LNCAP (cell line): ENCODE results near the gene ZBTB20.

ENCODE experiments used
- TF ChIP-seq, protein P1 (sequence below): fragments of 450-650 bp; IDR thresholded peaks from 2 replicates; pipeline ENCODE4 v1.5.1; 2017; ENCODE audit warnings: mild to moderate bottlenecking

The ZBTB20 gene

DNA sequence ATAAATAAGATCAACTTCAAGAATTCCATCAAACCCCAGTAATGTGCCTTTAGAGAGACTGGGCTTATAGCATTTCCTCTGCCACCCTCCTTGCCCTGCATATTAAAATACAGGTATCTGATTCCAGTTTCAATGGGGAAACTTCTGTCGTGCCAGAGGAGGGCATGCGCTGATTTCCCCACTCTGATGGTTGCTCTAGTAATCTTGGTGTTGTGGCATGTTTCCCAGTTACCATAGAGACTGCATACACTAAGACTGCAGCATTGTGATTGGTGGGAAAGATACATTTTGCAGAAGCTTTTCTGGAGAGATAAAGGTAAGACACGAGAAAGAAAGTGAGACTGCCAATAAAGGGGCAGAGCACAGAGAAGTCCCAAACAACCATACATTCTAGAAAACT is 627.7 kb downstream of the ZBTB20 start:
- TF ChIP-seq, protein P1, sequence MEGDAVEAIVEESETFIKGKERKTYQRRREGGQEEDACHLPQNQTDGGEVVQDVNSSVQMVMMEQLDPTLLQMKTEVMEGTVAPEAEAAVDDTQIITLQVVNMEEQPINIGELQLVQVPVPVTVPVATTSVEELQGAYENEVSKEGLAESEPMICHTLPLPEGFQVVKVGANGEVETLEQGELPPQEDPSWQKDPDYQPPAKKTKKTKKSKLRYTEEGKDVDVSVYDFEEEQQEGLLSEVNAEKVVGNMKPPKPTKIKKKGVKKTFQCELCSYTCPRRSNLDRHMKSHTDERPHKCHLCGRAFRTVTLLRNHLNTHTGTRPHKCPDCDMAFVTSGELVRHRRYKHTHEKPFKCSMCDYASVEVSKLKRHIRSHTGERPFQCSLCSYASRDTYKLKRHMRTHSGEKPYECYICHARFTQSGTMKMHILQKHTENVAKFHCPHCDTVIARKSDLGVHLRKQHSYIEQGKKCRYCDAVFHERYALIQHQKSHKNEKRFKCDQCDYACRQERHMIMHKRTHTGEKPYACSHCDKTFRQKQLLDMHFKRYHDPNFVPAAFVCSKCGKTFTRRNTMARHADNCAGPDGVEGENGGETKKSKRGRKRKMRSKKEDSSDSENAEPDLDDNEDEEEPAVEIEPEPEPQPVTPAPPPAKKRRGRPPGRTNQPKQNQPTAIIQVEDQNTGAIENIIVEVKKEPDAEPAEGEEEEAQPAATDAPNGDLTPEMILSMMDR = no peak

DNA sequence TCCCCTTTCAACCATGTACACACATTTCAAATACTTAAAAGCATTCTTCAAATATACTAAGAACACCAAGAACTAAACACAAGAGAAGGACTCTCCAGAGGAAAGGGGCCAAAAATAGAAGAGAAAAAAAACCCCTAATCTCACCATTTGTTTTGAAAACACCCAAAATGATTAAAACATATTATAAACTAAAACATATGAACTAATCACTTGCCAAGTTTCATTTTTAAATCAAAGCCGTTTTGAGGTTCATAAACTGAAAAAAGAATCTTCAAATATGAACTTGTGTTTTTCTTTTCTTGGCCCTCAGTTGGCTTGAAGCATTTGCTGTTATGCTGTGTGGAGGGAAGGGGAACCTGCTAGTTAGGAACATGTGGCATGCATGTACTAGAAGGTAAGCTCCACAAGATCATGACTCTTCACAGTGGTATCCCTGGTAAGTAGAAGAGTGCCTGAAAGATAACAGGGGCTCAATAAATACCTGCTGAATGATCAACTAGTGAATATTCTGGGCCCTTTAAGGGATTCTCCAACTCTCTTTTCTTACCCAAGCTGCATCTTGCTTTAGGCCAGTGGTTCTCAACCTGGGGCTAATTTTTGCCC is 628.8 kb downstream of the ZBTB20 start:
- TF ChIP-seq, protein P1 = no peak

GRCh38 chr3:114510201-114510600 is 636.9 kb downstream of the ZBTB20 start:
- TF ChIP-seq, protein P1 = no peak

DNA sequence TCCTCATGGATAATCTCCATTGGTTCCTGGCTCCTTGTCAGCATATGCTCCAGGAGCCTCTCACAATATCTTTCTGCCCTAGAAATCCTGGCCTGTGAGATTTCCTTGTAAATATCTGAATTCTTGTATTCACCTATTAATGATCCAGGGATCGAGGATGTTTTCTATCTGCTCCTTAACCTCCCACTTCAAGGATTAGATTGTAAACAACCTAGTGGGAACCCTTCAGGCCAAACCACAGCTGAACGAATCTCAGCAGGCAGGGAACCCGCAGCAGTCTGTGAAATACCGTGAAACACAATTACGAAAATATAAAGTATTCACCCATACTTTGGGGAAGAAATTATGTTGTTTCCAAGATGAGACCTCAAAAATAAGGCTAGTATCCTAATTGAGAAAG is 637.3 kb downstream of the ZBTB20 start:
- TF ChIP-seq, protein P1 = no peak

DNA sequence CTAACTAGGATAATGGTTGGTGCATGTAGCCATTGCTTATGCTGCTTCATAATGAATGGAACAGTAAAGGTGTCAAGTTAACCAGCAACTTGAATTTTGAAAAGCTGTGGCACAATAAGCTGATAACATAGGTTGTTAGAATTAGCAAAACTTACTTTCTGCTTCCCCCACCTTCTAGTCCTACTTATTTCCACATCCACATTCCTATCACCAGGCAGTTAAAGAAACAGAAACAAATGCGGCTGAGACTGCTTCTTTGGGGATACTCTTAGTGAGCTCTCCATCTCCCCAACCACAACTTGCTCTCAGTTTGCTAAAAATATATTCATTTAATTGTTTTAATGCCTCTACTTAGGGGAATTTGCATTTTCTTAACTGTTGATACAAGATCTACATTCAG is 638.1 kb downstream of the ZBTB20 start:
- TF ChIP-seq, protein P1 = no peak

GRCh38 chr3:114508208-114508607 is 638.9 kb downstream of the ZBTB20 start:
- TF ChIP-seq, protein P1 = no peak

GRCh38 chr3:114506591-114507300 is 640.3 kb downstream of the ZBTB20 start:
- TF ChIP-seq, protein P1 = no peak
